ENCODE measurements around the gene HYAL2. TPM values are rescaled to one million over a fixed set of nuclear protein-coding genes. Genes with fewer than 3 reads are reported as not detected.

The HYAL2 gene
- total RNA-seq, 1 experiment from 2014 or later = 29.6 TPM

- Histone ChIP-seq H3K4me3 (no peak overlapping the region), H4K20me1 (ENCODE audit: insufficient read depth) (no peaks in the 10 kb centered on the region), H3K27ac (no peak overlapping the region), H3K4me2 (no peak overlapping the region), H3K36me3 (ENCODE audit: low read depth) (no peaks in the 10 kb centered on the region), H3K9me3 (ENCODE audit: insufficient read depth, low read depth) (no peaks in the 10 kb centered on the region), H3F3A (ENCODE audit: insufficient read depth, low read depth) (no peaks in the 10 kb centered on the region), H3K79me2 (ENCODE audit: low read depth) (no peaks in the 10 kb centered on the region), H3K27me3 (ENCODE audit: insufficient read depth, low read depth) (peaks cover 29% of the 10 kb centered on the region), H2AFZ (no peak overlapping the region), H3K4me1 (replicated peaks; ENCODE audit: insufficient read depth) (no peaks in the 10 kb centered on the region), H3K9me2 (ENCODE audit: insufficient read depth) (no peaks in the 10 kb centered on the region)
- intact Hi-C loops (cut with micrococcal nuclease; ENCODE audit: unreplicated experiment) = no loop called here
- ChIA-PET POLR2A (ENCODE audit: unreplicated experiment) (interaction anchor here (0.6 kb wide), 1 partner anchor 1730 kb away, joined by 3 read pairs; no protein-coding TSS in a partner anchor), CTCF (no interaction called here)
- TF ChIP-seq CTCF (conservative IDR thresholded peaks at IDR 0.05) (no peak), EZH2 (IDR thresholded peaks at IDR 0.05; ENCODE audit: low read depth) (no peak)
- no peak for DNase-seq
- BruUV-seq (replicated peaks) = no TSS peak
Measured at GRCh38 chr3:50369012-50369670, 46.6 kb upstream of the HYAL2 start.

- no peaks in the 10 kb centered on the region for H3K9me2 ChIP-seq (ENCODE audit: insufficient read depth)
- intact Hi-C loops (cut with micrococcal nuclease; ENCODE audit: unreplicated experiment) = no loop called here
- H3K79me2 ChIP-seq (ENCODE audit: low read depth) = no peaks in the 10 kb centered on the region
- H3K27ac ChIP-seq = no peak overlapping the region
- H3K9me3 ChIP-seq (ENCODE audit: insufficient read depth, low read depth) = no peaks in the 10 kb centered on the region
- TF ChIP-seq EZH2 (IDR thresholded peaks at IDR 0.05; ENCODE audit: low read depth) = no peak
- no peak for TF ChIP-seq CTCF (conservative IDR thresholded peaks at IDR 0.05)
- ChIA-PET POLR2A (ENCODE audit: unreplicated experiment) (no interaction called here), CTCF (no interaction called here)
- no peak for DNase-seq
- peaks cover 12% of the 10 kb centered on the region for H3K27me3 ChIP-seq (ENCODE audit: insufficient read depth, low read depth)
- no peaks in the 10 kb centered on the region for H3K36me3 ChIP-seq (ENCODE audit: low read depth)
- BruUV-seq (replicated peaks) = no TSS peak
- H3F3A ChIP-seq (ENCODE audit: insufficient read depth, low read depth) = no peaks in the 10 kb centered on the region
- no peak overlapping the region for H3K4me3 ChIP-seq
- no peaks in the 10 kb centered on the region for H4K20me1 ChIP-seq (ENCODE audit: insufficient read depth)
- H3K4me2 ChIP-seq = no peak overlapping the region
- H3K4me1 ChIP-seq (replicated peaks; ENCODE audit: insufficient read depth) = no peaks in the 10 kb centered on the region
- no peak overlapping the region for H2AFZ ChIP-seq
Measured at GRCh38 chr3:50365842-50366220, 43.3 kb upstream of the HYAL2 start.

GRCh38 chr3:50365080-50365841, 42.7 kb upstream of the HYAL2 start:
- ChIA-PET CTCF (no interaction called here), POLR2A (ENCODE audit: unreplicated experiment) (no interaction called here)
- H3K9me3 ChIP-seq (ENCODE audit: insufficient read depth, low read depth) = no peaks in the 10 kb centered on the region
- H3F3A ChIP-seq (ENCODE audit: insufficient read depth, low read depth) = no peaks in the 10 kb centered on the region
- H3K79me2 ChIP-seq (ENCODE audit: low read depth) = no peaks in the 10 kb centered on the region
- no peaks in the 10 kb centered on the region for H3K9me2 ChIP-seq (ENCODE audit: insufficient read depth)
- no peak overlapping the region for H3K4me3 ChIP-seq
- no peak overlapping the region for H3K27ac ChIP-seq
- no peak for DNase-seq
- intact Hi-C loops (cut with micrococcal nuclease; ENCODE audit: unreplicated experiment) = no loop called here
- no peaks in the 10 kb centered on the region for H3K36me3 ChIP-seq (ENCODE audit: low read depth)
- TF ChIP-seq EZH2 (IDR thresholded peaks at IDR 0.05; ENCODE audit: low read depth) = no peak
- TF ChIP-seq CTCF (conservative IDR thresholded peaks at IDR 0.05) = no peak
- no peak overlapping the region for H3K4me2 ChIP-seq
- no peak overlapping the region for H2AFZ ChIP-seq
- no peaks in the 10 kb centered on the region for H3K4me1 ChIP-seq (replicated peaks; ENCODE audit: insufficient read depth)
- peaks cover 10% of the 10 kb centered on the region for H3K27me3 ChIP-seq (ENCODE audit: insufficient read depth, low read depth)
- no peaks in the 10 kb centered on the region for H4K20me1 ChIP-seq (ENCODE audit: insufficient read depth)
- no TSS peak for BruUV-seq (replicated peaks)

All from PC-9 (cell line).